Progenitor cell of endocrine pancreas (in vitro differentiated cells): Measurements from ENCODE around the gene CTNNAL1. TPM values are rescaled to one million over a fixed set of nuclear protein-coding genes. Genes with fewer than 3 reads are reported as not detected.
"Not testable (repeated sequence)": the region's sequence is repeated elsewhere in the genome, so short reads cannot be mapped to it uniquely, and the experiment has no call there.

Experiments
- DNase-seq: peaks from one replicate; pipeline ENCODE4 v3.0.0; 2021; ENCODE audit warnings: low spot score; ENCODE audit not compliant: unreplicated experiment
- H3K27ac Mint-ChIP-seq: 2 replicates; pipeline ENCODE4 v1.8.0; 2021; ENCODE audit warnings: mild to moderate bottlenecking, moderate library complexity, mixed read lengths
- H3K27me3 Mint-ChIP-seq: 2 replicates; pipeline ENCODE4 v1.8.0; 2021; ENCODE audit warnings: mixed read lengths
- H3K36me3 Mint-ChIP-seq: 2 replicates; pipeline ENCODE4 v1.8.0; 2022; ENCODE audit warnings: mixed read lengths; ENCODE audit not compliant: insufficient read depth
- H3K4me1 Mint-ChIP-seq: 2 replicates; pipeline ENCODE4 v1.8.0; 2021; ENCODE audit warnings: low read depth, mixed read lengths
- H3K4me3 Mint-ChIP-seq: 2 replicates; pipeline ENCODE4 v1.8.0; 2021; ENCODE audit warnings: low read depth, mild to moderate bottlenecking, moderate library complexity, mixed read lengths
- H3K9me3 Mint-ChIP-seq: 2 replicates; pipeline ENCODE4 v1.8.0; 2021; ENCODE audit warnings: low read depth, mixed read lengths
- total RNA-seq: library from RNA; stranded (reverse); gene quantifications from 2 replicates; pipeline ENCODE4 v1.2.1, GENCODE V29; 2021
- TF ChIP-seq, protein P1 (sequence below): fragments of 200-600 bp; sonication (generic); IDR thresholded peaks from one replicate; pipeline ENCODE4 v1.5.0; 2021; ENCODE audit warnings: antibody characterized with exemption, mild to moderate bottlenecking; ENCODE audit not compliant: unreplicated experiment

The CTNNAL1 gene
- total RNA-seq, 1 donor from 2014 or later, result 42.8 TPM

DNA sequence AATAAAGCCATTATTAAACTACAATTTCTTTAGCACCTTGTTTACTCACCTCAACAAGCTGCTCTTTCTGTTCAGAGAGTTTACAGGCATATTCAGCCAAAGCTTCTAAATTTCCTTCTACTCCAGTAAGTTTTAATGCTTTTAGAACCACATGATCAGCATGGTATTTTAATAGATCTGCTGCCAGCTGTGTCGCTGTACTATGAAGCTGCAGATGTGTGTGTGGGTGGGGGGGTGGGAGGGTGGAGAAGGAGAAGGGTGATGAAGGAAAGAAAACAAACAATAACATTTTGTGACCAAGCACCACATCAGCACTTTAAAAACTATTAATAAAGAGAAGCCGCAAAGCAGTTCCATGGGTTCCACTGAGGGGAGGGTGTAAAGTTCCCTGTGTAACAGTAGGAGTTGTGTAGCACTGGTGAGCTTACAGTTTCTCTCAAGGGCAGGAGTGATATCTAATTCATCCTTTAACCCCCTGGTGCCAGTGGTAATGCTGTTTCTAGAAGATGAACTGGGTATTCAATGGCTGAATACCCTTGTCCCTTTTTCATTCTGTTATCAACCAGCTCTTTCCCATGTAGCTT is 40.6 kb downstream of the CTNNAL1 start:
- no peak overlapping the region for H3K27ac Mint-ChIP-seq
- no peak overlapping the region for H3K4me3 Mint-ChIP-seq
- H3K9me3 Mint-ChIP-seq, result no peaks in the 10 kb centered on the region
- DNase-seq, result no peak
- H3K4me1 Mint-ChIP-seq, result no peaks in the 10 kb centered on the region
- H3K36me3 Mint-ChIP-seq, result peaks cover 26% of the 10 kb centered on the region
- TF ChIP-seq, protein P1, sequence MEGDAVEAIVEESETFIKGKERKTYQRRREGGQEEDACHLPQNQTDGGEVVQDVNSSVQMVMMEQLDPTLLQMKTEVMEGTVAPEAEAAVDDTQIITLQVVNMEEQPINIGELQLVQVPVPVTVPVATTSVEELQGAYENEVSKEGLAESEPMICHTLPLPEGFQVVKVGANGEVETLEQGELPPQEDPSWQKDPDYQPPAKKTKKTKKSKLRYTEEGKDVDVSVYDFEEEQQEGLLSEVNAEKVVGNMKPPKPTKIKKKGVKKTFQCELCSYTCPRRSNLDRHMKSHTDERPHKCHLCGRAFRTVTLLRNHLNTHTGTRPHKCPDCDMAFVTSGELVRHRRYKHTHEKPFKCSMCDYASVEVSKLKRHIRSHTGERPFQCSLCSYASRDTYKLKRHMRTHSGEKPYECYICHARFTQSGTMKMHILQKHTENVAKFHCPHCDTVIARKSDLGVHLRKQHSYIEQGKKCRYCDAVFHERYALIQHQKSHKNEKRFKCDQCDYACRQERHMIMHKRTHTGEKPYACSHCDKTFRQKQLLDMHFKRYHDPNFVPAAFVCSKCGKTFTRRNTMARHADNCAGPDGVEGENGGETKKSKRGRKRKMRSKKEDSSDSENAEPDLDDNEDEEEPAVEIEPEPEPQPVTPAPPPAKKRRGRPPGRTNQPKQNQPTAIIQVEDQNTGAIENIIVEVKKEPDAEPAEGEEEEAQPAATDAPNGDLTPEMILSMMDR, result no peak
- H3K27me3 Mint-ChIP-seq, result no peaks in the 10 kb centered on the region

- Mint-ChIP-seq H3K4me1 (no peaks in the 10 kb centered on the region), H3K27me3 (no peaks in the 10 kb centered on the region), H3K36me3 (peaks cover 26% of the 10 kb centered on the region), H3K9me3 (no peaks in the 10 kb centered on the region), H3K27ac (no peak overlapping the region), H3K4me3 (no peak overlapping the region)
- TF ChIP-seq, protein P1, result no peak
- DNase-seq, result no peak
Observed at GRCh38 chr9:108972186-108972585, 41.1 kb downstream of the CTNNAL1 start.

DNA sequence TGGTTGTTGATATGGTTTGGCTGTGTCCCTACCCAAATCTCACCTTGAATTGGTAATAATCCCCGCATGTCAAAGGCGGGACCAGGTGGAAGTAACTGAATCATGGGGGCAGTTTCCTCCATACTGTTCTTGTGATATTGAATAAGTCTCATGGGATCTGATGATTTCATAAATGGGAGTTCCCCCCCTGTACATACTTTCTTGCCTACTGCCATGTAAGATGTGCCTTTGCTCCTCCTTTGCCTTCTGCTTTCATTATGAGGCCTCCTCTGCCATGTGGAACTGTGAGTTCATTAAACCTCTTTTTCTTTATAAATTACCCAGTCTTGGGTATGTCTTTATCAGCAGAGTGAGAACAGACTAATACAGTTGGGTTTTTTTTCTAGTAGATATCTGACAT is 41.9 kb downstream of the CTNNAL1 start:
- not testable (repeated sequence) for H3K9me3 Mint-ChIP-seq, H3K27ac Mint-ChIP-seq, H3K4me1 Mint-ChIP-seq, H3K27me3 Mint-ChIP-seq, DNase-seq, H3K4me3 Mint-ChIP-seq
- peaks cover 24% of the 10 kb centered on the region for H3K36me3 Mint-ChIP-seq

- Mint-ChIP-seq H3K27me3 (no peaks in the 10 kb centered on the region), H3K36me3 (peaks cover 20% of the 10 kb centered on the region), H3K4me1 (no peaks in the 10 kb centered on the region), H3K9me3 (no peaks in the 10 kb centered on the region), H3K4me3 (no peak overlapping the region), H3K27ac (no peak overlapping the region)
- TF ChIP-seq, protein P1, result no peak
- no peak for DNase-seq
Observed at GRCh38 chr9:108967916-108968315, 45.4 kb downstream of the CTNNAL1 start.

GRCh38 chr9:108963459-108964143 is 49.7 kb downstream of the CTNNAL1 start:
- Mint-ChIP-seq H3K27me3 (no peaks in the 10 kb centered on the region), H3K36me3 (peaks cover 9% of the 10 kb centered on the region), H3K4me1 (no peaks in the 10 kb centered on the region), H3K9me3 (no peaks in the 10 kb centered on the region), H3K4me3 (no peak overlapping the region), H3K27ac (no peak overlapping the region)
- no peak for DNase-seq
- TF ChIP-seq, protein P1, result no peak

GRCh38 chr9:108961151-108961550 is 52.1 kb downstream of the CTNNAL1 start:
- Mint-ChIP-seq H3K36me3 (peaks cover 11% of the 10 kb centered on the region), H3K9me3 (no peaks in the 10 kb centered on the region), H3K4me1 (no peaks in the 10 kb centered on the region), H3K27me3 (no peaks in the 10 kb centered on the region), H3K27ac (no peak overlapping the region), H3K4me3 (no peak overlapping the region)
- DNase-seq, result no peak
- TF ChIP-seq, protein P1, result no peak
